IMR-90 (cell line): ENCODE results near the gene MGLL.

ENCODE experiments used
- CEBPB ChIP-seq: IDR thresholded peaks from 2 replicates; pipeline ENCODE4 v1.6.1; 2012; ENCODE audit warnings: low read depth, low read length, improper control_type of control experiment
- CHD1 ChIP-seq: IDR thresholded peaks from 2 replicates; pipeline ENCODE4 v1.6.1; 2012; ENCODE audit warnings: low read depth, low read length, improper control_type of control experiment
- CTCF ChIP-seq: conservative IDR thresholded peaks from 2 replicates; pipeline ENCODE4 v1.5.1; 2012; ENCODE audit warnings: mild to moderate bottlenecking, low read depth, low read length, improper control_type of control experiment
- MAZ ChIP-seq: IDR thresholded peaks from 2 replicates; pipeline ENCODE4 v1.6.1; 2012; ENCODE audit warnings: low read depth, mild to moderate bottlenecking, low read length, improper control_type of control experiment, moderate library complexity, borderline replicate concordance
- POLR2A ChIP-seq: IDR thresholded peaks from 2 replicates; pipeline ENCODE4 v1.6.1; 2012; ENCODE audit warnings: mild to moderate bottlenecking, low read depth, low read length
- RAD21 ChIP-seq: IDR thresholded peaks from 2 replicates; pipeline ENCODE4 v1.6.1; 2012; ENCODE audit warnings: low read length, improper control_type of control experiment
- RCOR1 ChIP-seq: IDR thresholded peaks from 2 replicates; pipeline ENCODE4 v1.6.1; 2012; ENCODE audit warnings: mild to moderate bottlenecking, low read length, improper control_type of control experiment; ENCODE audit not compliant: insufficient replicate concordance
- USF2 ChIP-seq: fragments of 150-350 bp; IDR thresholded peaks from 2 replicates; pipeline ENCODE4 v1.6.1; 2017; ENCODE audit warnings: mild to moderate bottlenecking, antibody characterized with exemption, low read length, low read depth

GRCh38 chr3:127677541-127678314 lies 144.6 kb downstream of the MGLL start:
- TF ChIP-seq CEBPB (no peak), POLR2A (no peak), CTCF (no peak), RCOR1 (no peak), CHD1 (no peak), MAZ (no peak), USF2 (no peak), RAD21 (no peak)
